ENCODE results near the gene SMG5. TPM values are rescaled to one million over a fixed set of nuclear protein-coding genes. Genes with fewer than 3 reads are reported as not detected.

The SMG5 gene
- polyA plus RNA-seq, 1 of the 3 experiments (the other 2 are of a cell fraction), result 21.3 TPM

GRCh38 chr1:156251527-156251926, 31.1 kb downstream of the SMG5 start:
- Histone ChIP-seq H3K4me1 (ENCODE audit: control insufficient read depth in 1 of 2, insufficient read depth in 2 of 2, low read depth in 1 of 2, low read length in 1 of 2) (peaks cover 13 to 65% of the 10 kb centered on the region in 2 experiments; a peak in 3 of 4 replicates), H3K4me3 (ENCODE audit: low read depth in 2 of 2, low read length in 1 of 2) (no peak overlapping the region), H3K9me2 (no peaks in the 10 kb centered on the region), H3K27me3 (ENCODE audit: insufficient read depth) (no peaks in the 10 kb centered on the region), H3K36me3 (replicated peaks in 1 of 2; ENCODE audit: control insufficient read depth in 1 of 2, insufficient read depth in 2 of 2, low read length in 1 of 2) (peaks cover 25 to 71% of the 10 kb centered on the region in 2 experiments), H3K4me2 (peak overlapping the region; percentile 4; the same call in 1 of the 2 replicates), H3K27ac (ENCODE audit: low read depth in 2 of 2, low read length in 1 of 2) (peak overlapping the region; percentile 16 to 99; a peak in 3 of 4 replicates), H4K20me1 (ENCODE audit: insufficient read depth) (no peaks in the 10 kb centered on the region), H3F3A (replicated peaks; ENCODE audit: insufficient read depth) (peaks cover 13% of the 10 kb centered on the region), H2AFZ (ENCODE audit: low read depth) (no peak overlapping the region), H3K79me2 (ENCODE audit: insufficient read depth) (no peaks in the 10 kb centered on the region), H3K9ac (no peak overlapping the region), H3K9me3 (no peaks in the 10 kb centered on the region)
- POLR2A ChIA-PET, result interaction anchor here (1.1 to 2.9 kb wide), 8 partner anchors 8 to 170 kb away, joined by 3 to 17 read pairs (median 4); partner anchors contain the start of genes BGLAP, MEX3A, PMF1 and SMG5
- CTCF ChIA-PET, result interaction anchor here (0.8 to 3.8 kb wide), 11 partner anchors 8 to 229 kb away, joined by 3 to 14 read pairs (median 3); partner anchors contain the start of genes PMF1 and SMG5
- WGBS (ENCODE audit: low lambda C conversion rate), result 15% methylated on average over 3 of the region's 3 CpGs
- DNase-seq, result peak; percentile 85
- TF ChIP-seq RXRA (IDR thresholded peaks at IDR 0.05; ENCODE audit: borderline replicate concordance, low read depth) (no peak), IRF3 (IDR thresholded peaks at IDR 0.05; ENCODE audit: low read depth, low read length) (no peak), JUND (IDR thresholded peaks at IDR 0.05) (no peak), TAF1 (IDR thresholded peaks at IDR 0.05; ENCODE audit: borderline replicate concordance, low read depth, low read length) (no peak), EP300 (IDR thresholded peaks at IDR 0.05; ENCODE audit: borderline replicate concordance in 1 of 2, low read depth in 1 of 2, low read length in 1 of 2) (peak in 1 of 2 experiments; percentile 87; a peak in 2 of 4 replicates), USF2 (IDR thresholded peaks at IDR 0.05; ENCODE audit: borderline replicate concordance, low read depth, low read length) (no peak), ZBTB33 (IDR thresholded peaks at IDR 0.05; ENCODE audit: borderline replicate concordance, low read depth) (no peak), EZH2phosphoT487 (IDR thresholded peaks at IDR 0.05; ENCODE audit: borderline replicate concordance, low read depth) (no peak), ELF1 (IDR thresholded peaks at IDR 0.05) (no peak), RFX5 (IDR thresholded peaks at IDR 0.05; ENCODE audit: low read length) (no peak; the same call in 1 of the 2 replicates), GATA2 (CRISPR knock-in tag; IDR thresholded peaks at IDR 0.05) (peak; percentile 98), FOXJ3 (CRISPR knock-in tag; IDR thresholded peaks at IDR 0.05) (0 out of 2 replicates have a peak, but pooled peaks have one; percentile 56), YY1 (IDR thresholded peaks at IDR 0.05; ENCODE audit: low read depth) (no peak), SMC3 (IDR thresholded peaks at IDR 0.05; ENCODE audit: low read depth, low read length) (no peak; the same call in 1 of the 2 replicates), TEAD4 (IDR thresholded peaks at IDR 0.05; ENCODE audit: borderline replicate concordance, insufficient read depth) (no peak), TCF12 (IDR thresholded peaks at IDR 0.05) (peak; percentile 71), FOSL2 (IDR thresholded peaks at IDR 0.05; ENCODE audit: borderline replicate concordance, low read depth) (no peak), POLR2AphosphoS5 (IDR thresholded peaks at IDR 0.05; ENCODE audit: low read depth, low read length) (0 out of 2 replicates have a peak, but pooled peaks have one; percentile 14), MEF2A (IDR thresholded peaks at IDR 0.05; ENCODE audit: borderline replicate concordance, low read depth) (no peak), RAD21 (IDR thresholded peaks at IDR 0.05; ENCODE audit: low read length) (no peak; the same call in 1 of the 2 replicates), REST (IDR thresholded peaks at IDR 0.05; ENCODE audit: low read depth, low read length) (no peak)
- TF ChIP-seq, protein P1, sequence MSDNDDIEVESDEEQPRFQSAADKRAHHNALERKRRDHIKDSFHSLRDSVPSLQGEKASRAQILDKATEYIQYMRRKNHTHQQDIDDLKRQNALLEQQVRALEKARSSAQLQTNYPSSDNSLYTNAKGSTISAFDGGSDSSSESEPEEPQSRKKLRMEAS (IDR thresholded peaks at IDR 0.05; ENCODE audit: low read depth), result no peak
- TF ChIP-seq, protein P2, sequence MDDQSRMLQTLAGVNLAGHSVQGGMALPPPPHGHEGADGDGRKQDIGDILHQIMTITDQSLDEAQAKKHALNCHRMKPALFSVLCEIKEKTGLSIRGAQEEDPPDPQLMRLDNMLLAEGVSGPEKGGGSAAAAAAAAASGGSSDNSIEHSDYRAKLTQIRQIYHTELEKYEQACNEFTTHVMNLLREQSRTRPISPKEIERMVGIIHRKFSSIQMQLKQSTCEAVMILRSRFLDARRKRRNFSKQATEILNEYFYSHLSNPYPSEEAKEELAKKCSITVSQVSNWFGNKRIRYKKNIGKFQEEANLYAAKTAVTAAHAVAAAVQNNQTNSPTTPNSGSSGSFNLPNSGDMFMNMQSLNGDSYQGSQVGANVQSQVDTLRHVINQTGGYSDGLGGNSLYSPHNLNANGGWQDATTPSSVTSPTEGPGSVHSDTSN (IDR thresholded peaks at IDR 0.05), result peak; percentile 3; the same call in 1 of the 2 replicates
- TF ChIP-seq, protein P3, sequence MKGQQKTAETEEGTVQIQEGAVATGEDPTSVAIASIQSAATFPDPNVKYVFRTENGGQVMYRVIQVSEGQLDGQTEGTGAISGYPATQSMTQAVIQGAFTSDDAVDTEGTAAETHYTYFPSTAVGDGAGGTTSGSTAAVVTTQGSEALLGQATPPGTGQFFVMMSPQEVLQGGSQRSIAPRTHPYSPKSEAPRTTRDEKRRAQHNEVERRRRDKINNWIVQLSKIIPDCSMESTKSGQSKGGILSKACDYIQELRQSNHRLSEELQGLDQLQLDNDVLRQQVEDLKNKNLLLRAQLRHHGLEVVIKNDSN (IDR thresholded peaks at IDR 0.05; ENCODE audit: borderline replicate concordance, low read depth), result no peak

All from SK-N-SH (cell line).